ENCODE results near the gene PIP5K1A.

DNA sequence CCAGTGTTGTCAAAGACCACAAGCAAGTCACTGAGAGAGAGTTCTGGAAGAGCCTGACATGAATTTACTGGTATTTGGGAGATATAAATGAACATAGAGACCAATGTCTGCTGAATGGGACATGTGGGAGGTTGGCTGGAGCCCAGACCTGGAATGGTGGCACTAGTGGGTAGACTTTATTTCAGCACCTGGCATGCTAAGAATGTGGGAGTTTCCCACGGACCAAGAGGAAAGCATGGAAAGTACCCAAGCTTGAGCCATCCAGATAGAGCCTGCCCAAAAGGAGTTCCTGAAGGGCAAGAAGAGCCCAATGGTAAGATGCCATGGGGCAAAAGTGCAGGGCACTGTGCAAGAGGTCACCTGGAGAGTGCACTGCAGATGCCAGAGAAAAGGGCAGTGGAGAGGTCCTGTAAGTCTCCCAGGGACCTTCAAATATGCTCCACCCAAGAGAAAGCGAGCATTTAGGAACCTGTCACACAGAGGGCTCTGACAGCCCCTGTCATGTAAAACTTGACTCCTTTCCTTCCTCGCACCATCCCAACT lies 75.6 kb downstream of the PIP5K1A start:
- no peak for TF ChIP-seq NFIC (IDR thresholded peaks at IDR 0.05)
- TF ChIP-seq RAD21 (IDR thresholded peaks at IDR 0.05; ENCODE audit: low read depth): no peak
- no peak for TF ChIP-seq TAF1 (IDR thresholded peaks at IDR 0.05; ENCODE audit: low read depth)
- TF ChIP-seq, protein P1, sequence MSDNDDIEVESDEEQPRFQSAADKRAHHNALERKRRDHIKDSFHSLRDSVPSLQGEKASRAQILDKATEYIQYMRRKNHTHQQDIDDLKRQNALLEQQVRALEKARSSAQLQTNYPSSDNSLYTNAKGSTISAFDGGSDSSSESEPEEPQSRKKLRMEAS (IDR thresholded peaks at IDR 0.05): no peak
- TF ChIP-seq, protein P2, sequence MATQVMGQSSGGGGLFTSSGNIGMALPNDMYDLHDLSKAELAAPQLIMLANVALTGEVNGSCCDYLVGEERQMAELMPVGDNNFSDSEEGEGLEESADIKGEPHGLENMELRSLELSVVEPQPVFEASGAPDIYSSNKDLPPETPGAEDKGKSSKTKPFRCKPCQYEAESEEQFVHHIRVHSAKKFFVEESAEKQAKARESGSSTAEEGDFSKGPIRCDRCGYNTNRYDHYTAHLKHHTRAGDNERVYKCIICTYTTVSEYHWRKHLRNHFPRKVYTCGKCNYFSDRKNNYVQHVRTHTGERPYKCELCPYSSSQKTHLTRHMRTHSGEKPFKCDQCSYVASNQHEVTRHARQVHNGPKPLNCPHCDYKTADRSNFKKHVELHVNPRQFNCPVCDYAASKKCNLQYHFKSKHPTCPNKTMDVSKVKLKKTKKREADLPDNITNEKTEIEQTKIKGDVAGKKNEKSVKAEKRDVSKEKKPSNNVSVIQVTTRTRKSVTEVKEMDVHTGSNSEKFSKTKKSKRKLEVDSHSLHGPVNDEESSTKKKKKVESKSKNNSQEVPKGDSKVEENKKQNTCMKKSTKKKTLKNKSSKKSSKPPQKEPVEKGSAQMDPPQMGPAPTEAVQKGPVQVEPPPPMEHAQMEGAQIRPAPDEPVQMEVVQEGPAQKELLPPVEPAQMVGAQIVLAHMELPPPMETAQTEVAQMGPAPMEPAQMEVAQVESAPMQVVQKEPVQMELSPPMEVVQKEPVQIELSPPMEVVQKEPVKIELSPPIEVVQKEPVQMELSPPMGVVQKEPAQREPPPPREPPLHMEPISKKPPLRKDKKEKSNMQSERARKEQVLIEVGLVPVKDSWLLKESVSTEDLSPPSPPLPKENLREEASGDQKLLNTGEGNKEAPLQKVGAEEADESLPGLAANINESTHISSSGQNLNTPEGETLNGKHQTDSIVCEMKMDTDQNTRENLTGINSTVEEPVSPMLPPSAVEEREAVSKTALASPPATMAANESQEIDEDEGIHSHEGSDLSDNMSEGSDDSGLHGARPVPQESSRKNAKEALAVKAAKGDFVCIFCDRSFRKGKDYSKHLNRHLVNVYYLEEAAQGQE (IDR thresholded peaks at IDR 0.05; ENCODE audit: low read depth): no peak
- no peak for TF ChIP-seq CREB1 (IDR thresholded peaks at IDR 0.05; ENCODE audit: low read depth)
- no peak for TF ChIP-seq YY1 (IDR thresholded peaks at IDR 0.05; ENCODE audit: low read depth)
- no peak for TF ChIP-seq ZBTB7A (IDR thresholded peaks at IDR 0.05; ENCODE audit: low read depth)
- no peak for TF ChIP-seq EP300 (IDR thresholded peaks at IDR 0.05; ENCODE audit: borderline replicate concordance)
- TF ChIP-seq EGR1 (IDR thresholded peaks at IDR 0.05): no peak
- no peak for TF ChIP-seq CEBPB (IDR thresholded peaks at IDR 0.05)
